Testis (tissue), 3 donors: ENCODE results near the gene CTDSPL. TPM values are rescaled to one million over a fixed set of nuclear protein-coding genes. Genes with fewer than 3 reads are reported as not detected.

Source experiments
- DNase-seq: peaks from one replicate; pipeline ENCODE4 v3.0.0-alpha.2; 2019
- H3K27ac ChIP-seq, 2 donors: fragments of 200-600 bp; sonication (generic); one replicate each; pipeline ENCODE4 v1.5.1; 2019
- H3K27me3 ChIP-seq: fragments of 200-600 bp; sonication (generic); one replicate; pipeline ENCODE4 v1.5.1; 2019
- H3K36me3 ChIP-seq: fragments of 200-600 bp; sonication (generic); one replicate; pipeline ENCODE4 v1.5.1; 2017; ENCODE audit warnings: low read depth; ENCODE audit errors: missing control alignments
- H3K4me1 ChIP-seq: fragments of 200-600 bp; sonication (generic); one replicate; pipeline ENCODE4 v1.5.1; 2019
- H3K4me3 ChIP-seq, 2 donors: fragments of 200-600 bp; sonication (generic); one replicate each; pipeline ENCODE4 v1.5.1; 2017 to 2019
- H3K9me3 ChIP-seq: fragments of 200-600 bp; sonication (generic); one replicate; pipeline ENCODE4 v1.5.1; 2017
- CTCF ChIP-seq, 3 experiments: fragments of 450-650 bp in 2 of 3; fragments of 200-600 bp in 1 of 3; sonication (generic) in 1 of 3; IDR thresholded peaks; one replicate each; pipeline ENCODE4 v1.5.1; 2016 to 2019; ENCODE audit warnings: antibody characterized with exemption in 3 of 3, mild to moderate bottlenecking in 2 of 3, moderate library complexity in 1 of 3
- POLR2A ChIP-seq: fragments of 450-650 bp; IDR thresholded peaks from one replicate; pipeline ENCODE4 v1.6.1; 2017; ENCODE audit warnings: antibody characterized with exemption, mild to moderate bottlenecking, moderate library complexity
- WGBS, 2 donors: methylation state at CpG; one replicate each; pipeline ENCODE4 v1.1.5; 2018; 5-methylcytosine and 5-hydroxymethylcytosine counted together
- intact Hi-C: fragments of 100-400 bp; cut with DNase I; formaldehyde crosslinking; loops from one replicate; pipeline ENCODE4 v1.15.1; 2023; ENCODE audit warnings: low total_unique reads
- polyA plus RNA-seq: library from polyadenylated mRNA; stranded (reverse); fragments of 350-450 nt; fragmentation: Illumina TruSeq; extraction: RNeasy Lipid Tissue Mini Kit (QIAGEN cat#74804); gene quantifications from one replicate; pipeline ENCODE4 v1.2.3, GENCODE V29; 2014; ENCODE audit warnings: low read depth, low replicate concordance; ENCODE audit not compliant: insufficient read depth
- total RNA-seq, 2 donors: library from RNA; depleted of rRNA; stranded (reverse); fragments of >200 nt; gene quantifications; one replicate each; pipeline ENCODE4 v1.2.3, GENCODE V29; 2016

CTDSPL gene
- total and polyA plus RNA-seq, 3 donors from 2014 or later = 24.4 to 43.0 (median 32.4) TPM

- Histone ChIP-seq H3K4me1 (peaks cover 19% of the 10 kb centered on the region), H3K4me3 (no peak overlapping the region), H3K36me3 (no peaks in the 10 kb centered on the region), H3K27ac (peak overlapping the region in 1 of 2 donors; percentile 6), H3K9me3 (no peaks in the 10 kb centered on the region), H3K27me3 (no peaks in the 10 kb centered on the region)
- no peak for DNase-seq
- WGBS, 2 donors = 51 to 63% methylated on average over 3 of the region's 3 CpGs
- TF ChIP-seq POLR2A (no peak), CTCF (IDR thresholded peaks at IDR 0.05) (no peak)
- intact Hi-C loops = no loop called here
Measured at GRCh38 chr3:37892927-37893600, 31.4 kb downstream of the CTDSPL start.

- no peak for DNase-seq
- H3K4me1 ChIP-seq = peaks cover 10% of the 10 kb centered on the region
- TF ChIP-seq CTCF (IDR thresholded peaks at IDR 0.05) (no peak), POLR2A (no peak)
- intact Hi-C loops = no loop called here
- WGBS, 2 donors = 64 to 70% methylated on average over 2 of the region's 2 CpGs
- H3K27ac ChIP-seq = no peak overlapping the region
- no peaks in the 10 kb centered on the region for H3K9me3 ChIP-seq
- H3K36me3 ChIP-seq = no peaks in the 10 kb centered on the region
- H3K4me3 ChIP-seq = no peak overlapping the region
- H3K27me3 ChIP-seq = no peaks in the 10 kb centered on the region
Measured at GRCh38 chr3:37896827-37897226, 35.1 kb downstream of the CTDSPL start.

DNA sequence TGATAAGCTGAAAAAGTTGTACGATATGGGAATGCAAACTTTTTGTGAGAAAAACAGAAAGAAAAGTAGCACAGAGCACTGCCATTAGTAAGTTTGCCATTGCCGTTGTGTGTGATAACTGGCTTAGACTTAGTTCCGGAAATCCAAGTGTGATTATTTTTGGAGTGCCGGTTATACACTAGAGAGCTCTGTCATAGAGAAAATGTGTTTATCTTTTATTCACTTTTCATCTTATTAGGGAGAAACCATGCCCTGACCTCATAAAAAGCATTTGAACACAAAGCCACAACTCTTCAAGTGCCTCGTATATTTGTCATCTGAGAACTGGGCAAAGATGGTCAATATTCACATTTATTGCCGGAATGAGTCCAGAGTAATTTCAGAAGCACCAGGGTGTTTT, 36.1 kb downstream of the CTDSPL start:
- H3K9me3 ChIP-seq = no peaks in the 10 kb centered on the region
- H3K27me3 ChIP-seq = no peaks in the 10 kb centered on the region
- TF ChIP-seq CTCF (IDR thresholded peaks at IDR 0.05) (no peak), POLR2A (no peak)
- WGBS, 2 donors = 63 to 74% methylated on average over 6 of the region's 6 CpGs
- H3K36me3 ChIP-seq = no peaks in the 10 kb centered on the region
- DNase-seq = no peak
- intact Hi-C loops = no loop called here
- H3K4me3 ChIP-seq = no peak overlapping the region
- H3K27ac ChIP-seq = no peak overlapping the region
- H3K4me1 ChIP-seq = peaks cover 6% of the 10 kb centered on the region

DNA sequence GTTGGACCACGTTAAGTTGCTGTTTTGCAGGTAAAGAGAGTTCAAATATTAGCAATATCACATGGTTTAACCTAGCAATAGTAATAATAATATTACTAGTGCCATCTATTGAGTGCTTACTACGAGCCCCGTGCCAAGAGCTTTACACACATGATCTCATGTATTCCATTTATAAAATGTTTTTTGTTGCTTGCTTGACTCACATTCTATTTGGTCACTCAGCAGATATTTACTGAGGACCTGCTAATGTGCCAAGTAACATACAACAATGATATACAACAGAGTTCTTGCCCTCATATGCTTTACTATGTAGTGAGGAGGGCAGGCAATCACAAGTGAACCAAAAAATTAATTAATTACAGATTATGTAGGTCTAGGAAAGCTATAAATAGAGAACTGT, 36.7 kb downstream of the CTDSPL start:
- whole genome bisulfite sequencing, 2 donors = 89 to 95% methylated on average over 3 of the region's 3 CpGs
- no peaks in the 10 kb centered on the region for H3K4me1 ChIP-seq
- H3K27ac ChIP-seq = no peak overlapping the region
- H3K4me3 ChIP-seq = no peak overlapping the region
- no peaks in the 10 kb centered on the region for H3K9me3 ChIP-seq
- no peak for TF ChIP-seq POLR2A
- TF ChIP-seq CTCF (IDR thresholded peaks at IDR 0.05) = no peak
- DNase-seq = no peak
- no peaks in the 10 kb centered on the region for H3K27me3 ChIP-seq
- intact Hi-C loops = no loop called here
- H3K36me3 ChIP-seq = no peaks in the 10 kb centered on the region

DNA sequence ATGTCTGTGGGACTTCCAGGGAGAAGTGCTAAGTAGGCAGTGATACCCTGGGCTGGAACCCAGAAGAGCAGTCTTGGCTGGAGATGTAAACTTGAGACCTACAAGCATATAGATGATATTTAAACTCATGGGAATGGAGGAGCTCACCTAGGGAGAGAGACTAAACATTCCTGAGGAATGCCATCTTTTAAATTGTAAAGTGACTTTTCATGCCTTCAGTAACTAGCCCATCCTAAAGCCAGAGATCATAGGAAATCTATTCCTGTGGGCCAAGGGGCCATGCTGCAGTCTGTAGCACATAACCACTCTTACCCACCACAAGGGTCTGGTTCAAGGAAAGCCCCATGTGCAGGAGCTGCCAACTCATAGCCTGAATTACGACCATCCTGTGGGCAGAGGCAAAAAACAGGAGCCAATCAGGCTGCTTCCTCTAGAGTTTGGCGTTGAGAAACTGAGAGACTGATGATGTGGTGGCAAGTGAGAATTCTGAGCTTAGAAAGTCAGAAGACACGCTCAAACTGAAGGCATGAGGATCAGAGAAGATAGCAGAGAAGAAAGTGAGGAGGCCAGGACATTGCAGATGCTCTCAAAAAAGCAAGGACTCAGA, 37.5 kb downstream of the CTDSPL start:
- 89 to 92% methylated on average over 3 of the region's 3 CpGs for WGBS, 2 donors
- no peak for TF ChIP-seq CTCF (IDR thresholded peaks at IDR 0.05)
- DNase-seq = no peak
- H3K4me1 ChIP-seq = peaks cover 4% of the 10 kb centered on the region
- intact Hi-C loops = no loop called here
- no peaks in the 10 kb centered on the region for H3K27me3 ChIP-seq
- no peaks in the 10 kb centered on the region for H3K36me3 ChIP-seq
- no peaks in the 10 kb centered on the region for H3K9me3 ChIP-seq
- H3K4me3 ChIP-seq = no peak overlapping the region
- no peak overlapping the region for H3K27ac ChIP-seq
